ENCODE results near the gene MEG3. TPM values are rescaled to one million over a fixed set of nuclear protein-coding genes. Genes with fewer than 3 reads are reported as not detected.

MEG3 gene
- total RNA-seq, 1 donor from 2014 or later: 0.22 TPM

- Mint-ChIP-seq H3K4me1 (ENCODE audit: low read depth, unreplicated experiment) (no peaks in the 10 kb centered on the region), H3K9me3 (ENCODE audit: unreplicated experiment) (peaks cover 5% of the 10 kb centered on the region), H3K27me3 (ENCODE audit: unreplicated experiment) (peaks cover 9% of the 10 kb centered on the region), H3K27ac (ENCODE audit: unreplicated experiment) (no peak overlapping the region), H3K4me3 (ENCODE audit: unreplicated experiment) (no peak overlapping the region), H3K36me3 (ENCODE audit: unreplicated experiment) (no peaks in the 10 kb centered on the region)
- no peak for DNase-seq
- TF ChIP-seq CTCF (IDR thresholded peaks at IDR 0.05; ENCODE audit: partially characterized antibody, unreplicated experiment): no peak
Observed at GRCh38 chr14:100858838-100859220, 32.9 kb downstream of the MEG3 start.

GRCh38 chr14:100859781-100860180 lies 33.9 kb downstream of the MEG3 start:
- Mint-ChIP-seq H3K36me3 (ENCODE audit: unreplicated experiment) (no peaks in the 10 kb centered on the region), H3K4me1 (ENCODE audit: low read depth, unreplicated experiment) (no peaks in the 10 kb centered on the region), H3K4me3 (ENCODE audit: unreplicated experiment) (no peak overlapping the region), H3K27me3 (ENCODE audit: unreplicated experiment) (peaks cover 9% of the 10 kb centered on the region), H3K9me3 (ENCODE audit: unreplicated experiment) (peaks cover 9% of the 10 kb centered on the region), H3K27ac (ENCODE audit: unreplicated experiment) (no peak overlapping the region)
- DNase-seq: no peak
- no peak for TF ChIP-seq CTCF (IDR thresholded peaks at IDR 0.05; ENCODE audit: partially characterized antibody, unreplicated experiment)

DNA sequence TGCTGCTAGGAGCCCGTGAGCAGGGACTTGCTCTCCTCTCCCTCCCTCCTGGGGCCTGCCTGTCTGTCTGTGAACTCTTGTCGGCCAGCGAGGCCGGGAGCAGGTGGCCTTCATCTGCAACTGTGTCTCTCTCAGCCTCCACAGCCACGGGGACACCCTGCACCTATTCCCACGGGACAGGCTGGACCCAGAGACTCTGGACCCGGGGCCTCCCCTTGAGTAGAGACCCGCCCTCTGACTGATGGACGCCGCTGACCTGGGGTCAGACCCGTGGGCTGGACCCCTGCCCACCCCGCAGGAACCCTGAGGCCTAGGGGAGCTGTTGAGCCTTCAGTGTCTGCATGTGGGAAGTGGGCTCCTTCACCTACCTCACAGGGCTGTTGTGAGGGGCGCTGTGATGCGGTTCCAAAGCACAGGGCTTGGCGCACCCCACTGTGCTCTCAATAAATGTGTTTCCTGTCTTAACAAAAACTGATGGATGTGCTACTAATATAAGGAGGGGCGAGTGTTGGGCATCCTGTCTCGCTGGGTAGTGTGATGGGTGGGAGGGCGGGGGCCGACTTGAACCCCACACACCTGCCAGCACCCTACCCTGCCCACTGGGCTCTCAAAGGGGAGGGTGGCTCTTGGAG lies 34.8 kb downstream of the MEG3 start:
- H3K27ac Mint-ChIP-seq (ENCODE audit: unreplicated experiment): no peak overlapping the region
- peaks cover 9% of the 10 kb centered on the region for H3K27me3 Mint-ChIP-seq (ENCODE audit: unreplicated experiment)
- DNase-seq: no peak
- H3K4me3 Mint-ChIP-seq (ENCODE audit: unreplicated experiment): no peak overlapping the region
- no peak for TF ChIP-seq CTCF (IDR thresholded peaks at IDR 0.05; ENCODE audit: partially characterized antibody, unreplicated experiment)
- no peaks in the 10 kb centered on the region for H3K36me3 Mint-ChIP-seq (ENCODE audit: unreplicated experiment)
- H3K9me3 Mint-ChIP-seq (ENCODE audit: unreplicated experiment): peaks cover 9% of the 10 kb centered on the region
- H3K4me1 Mint-ChIP-seq (ENCODE audit: low read depth, unreplicated experiment): no peaks in the 10 kb centered on the region

- H3K27me3 Mint-ChIP-seq (ENCODE audit: unreplicated experiment): peaks cover 9% of the 10 kb centered on the region
Observed at GRCh38 chr14:100861188-100861936, 35.4 kb downstream of the MEG3 start.

More at GRCh38 chr14:100861188-100861936, 35.4 kb downstream of the MEG3 start:
- H3K4me1 Mint-ChIP-seq (ENCODE audit: low read depth, unreplicated experiment): no peaks in the 10 kb centered on the region
- no peak for TF ChIP-seq CTCF (IDR thresholded peaks at IDR 0.05; ENCODE audit: partially characterized antibody, unreplicated experiment)
- H3K9me3 Mint-ChIP-seq (ENCODE audit: unreplicated experiment): peaks cover 9% of the 10 kb centered on the region
- H3K27ac Mint-ChIP-seq (ENCODE audit: unreplicated experiment): no peak overlapping the region
- DNase-seq: no peak
- H3K36me3 Mint-ChIP-seq (ENCODE audit: unreplicated experiment): no peaks in the 10 kb centered on the region
- no peak overlapping the region for H3K4me3 Mint-ChIP-seq (ENCODE audit: unreplicated experiment)

Data from glutamatergic neuron (in vitro differentiated cells).